GM19351 (cell line): ENCODE results near the gene CDC26.
A peak's percentile ranks its signal among the peaks of the same experiment; 100 is the strongest.
"Not testable (repeated sequence)": the region's sequence is repeated elsewhere in the genome, so short reads cannot be mapped to it uniquely, and the experiment has no call there.

Experiments used
- ATAC-seq: cut with Tn5 transposase; IDR thresholded peaks from one replicate; pipeline ENCODE4 v1.9.1; 2021; ENCODE audit warnings: mild to moderate bottlenecking, moderate library complexity; ENCODE audit not compliant: unreplicated experiment

Gene CDC26

GRCh38 chr9:113296247-113296646, 20.9 kb upstream of the CDC26 start:
- ATAC-seq: not testable (repeated sequence)

GRCh38 chr9:113293285-113293878, 18.0 kb upstream of the CDC26 start:
- ATAC-seq: no peak

GRCh38 chr9:113290052-113290607, 14.8 kb upstream of the CDC26 start:
- no peak for ATAC-seq

GRCh38 chr9:113289091-113289490, 13.7 kb upstream of the CDC26 start:
- no peak for ATAC-seq

- ATAC-seq: no peak
These were observed 6.0 kb upstream of the CDC26 start for GRCh38 chr9:113281356-113281755.

GRCh38 chr9:113278840-113279239, 3.5 kb upstream of the CDC26 start:
- ATAC-seq: no peak

- ATAC-seq: peak; percentile 5
These were observed 757 bp downstream of the CDC26 start for GRCh38 chr9:113274474-113275156.

- ATAC-seq: no peak
These were observed 5.5 kb downstream of the CDC26 start for GRCh38 chr9:113269871-113270270.

- ATAC-seq: no peak
These were observed 6.0 kb downstream of the CDC26 start for GRCh38 chr9:113269355-113269754.

GRCh38 chr9:113267911-113268566, 7.3 kb downstream of the CDC26 start:
- no peak for ATAC-seq

- no peak for ATAC-seq
These were observed 9.2 kb downstream of the CDC26 start for GRCh38 chr9:113266174-113266573.

- no peak for ATAC-seq
These were observed 13.3 kb downstream of the CDC26 start for GRCh38 chr9:113261917-113262671.

GRCh38 chr9:113258282-113258681, 17.1 kb downstream of the CDC26 start:
- no peak for ATAC-seq

- ATAC-seq: no peak
These were observed 17.5 kb downstream of the CDC26 start for GRCh38 chr9:113257863-113258262.

- ATAC-seq: no peak
These were observed 19.9 kb downstream of the CDC26 start for GRCh38 chr9:113255438-113255837.

GRCh38 chr9:113254991-113255390, 20.4 kb downstream of the CDC26 start:
- no peak for ATAC-seq

- ATAC-seq: no peak
These were observed 24.6 kb downstream of the CDC26 start for GRCh38 chr9:113250807-113251206.

- ATAC-seq: not testable (repeated sequence)
These were observed 25.7 kb downstream of the CDC26 start for GRCh38 chr9:113249661-113250060.

- no peak for ATAC-seq
These were observed 27.7 kb downstream of the CDC26 start for GRCh38 chr9:113247640-113248039.

- ATAC-seq: no peak
These were observed 28.4 kb downstream of the CDC26 start for GRCh38 chr9:113246928-113247327.

GRCh38 chr9:113245894-113246293, 29.5 kb downstream of the CDC26 start:
- ATAC-seq: no peak
